ENCODE data around the gene SPOCK3.

The SPOCK3 gene

DNA sequence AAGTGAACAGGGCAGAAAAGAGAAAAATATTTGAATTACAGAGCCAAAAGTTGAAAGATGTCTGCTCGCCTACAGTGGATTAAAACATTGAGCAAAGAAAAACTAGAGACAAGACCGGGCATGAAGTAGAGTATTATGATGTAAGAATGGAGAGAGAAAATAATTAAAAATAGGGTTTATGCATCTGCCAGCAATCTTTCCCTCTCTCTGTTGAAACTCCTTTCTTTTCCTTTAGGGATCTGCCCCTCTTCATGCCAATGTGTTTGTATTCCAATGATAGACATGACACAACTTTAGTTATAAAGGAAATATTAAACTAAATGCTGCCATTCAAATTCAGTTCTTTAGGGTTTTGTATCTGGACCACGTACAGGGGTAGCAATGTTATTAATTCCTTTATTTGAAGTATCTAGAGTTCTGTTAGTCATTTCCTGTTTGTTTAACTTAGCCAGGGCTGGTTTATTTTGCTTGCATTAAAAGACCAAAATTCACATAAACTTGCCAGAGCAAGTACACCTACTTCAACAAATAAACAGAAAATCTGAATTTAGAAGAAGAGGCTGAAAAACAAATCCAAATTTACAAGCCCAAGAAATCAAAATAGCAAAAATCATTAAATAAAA lies 202.6 kb downstream of the SPOCK3 start:
- H3K4me3 ChIP-seq (ENCODE audit: low read depth, low read length), result no peak overlapping the region
- no peak for DNase-seq (ENCODE audit: low read depth)
- TF ChIP-seq, protein P1, sequence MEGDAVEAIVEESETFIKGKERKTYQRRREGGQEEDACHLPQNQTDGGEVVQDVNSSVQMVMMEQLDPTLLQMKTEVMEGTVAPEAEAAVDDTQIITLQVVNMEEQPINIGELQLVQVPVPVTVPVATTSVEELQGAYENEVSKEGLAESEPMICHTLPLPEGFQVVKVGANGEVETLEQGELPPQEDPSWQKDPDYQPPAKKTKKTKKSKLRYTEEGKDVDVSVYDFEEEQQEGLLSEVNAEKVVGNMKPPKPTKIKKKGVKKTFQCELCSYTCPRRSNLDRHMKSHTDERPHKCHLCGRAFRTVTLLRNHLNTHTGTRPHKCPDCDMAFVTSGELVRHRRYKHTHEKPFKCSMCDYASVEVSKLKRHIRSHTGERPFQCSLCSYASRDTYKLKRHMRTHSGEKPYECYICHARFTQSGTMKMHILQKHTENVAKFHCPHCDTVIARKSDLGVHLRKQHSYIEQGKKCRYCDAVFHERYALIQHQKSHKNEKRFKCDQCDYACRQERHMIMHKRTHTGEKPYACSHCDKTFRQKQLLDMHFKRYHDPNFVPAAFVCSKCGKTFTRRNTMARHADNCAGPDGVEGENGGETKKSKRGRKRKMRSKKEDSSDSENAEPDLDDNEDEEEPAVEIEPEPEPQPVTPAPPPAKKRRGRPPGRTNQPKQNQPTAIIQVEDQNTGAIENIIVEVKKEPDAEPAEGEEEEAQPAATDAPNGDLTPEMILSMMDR (IDR thresholded peaks at IDR 0.05; ENCODE audit: low read depth, low read length, missing control alignments), result no peak

DNA sequence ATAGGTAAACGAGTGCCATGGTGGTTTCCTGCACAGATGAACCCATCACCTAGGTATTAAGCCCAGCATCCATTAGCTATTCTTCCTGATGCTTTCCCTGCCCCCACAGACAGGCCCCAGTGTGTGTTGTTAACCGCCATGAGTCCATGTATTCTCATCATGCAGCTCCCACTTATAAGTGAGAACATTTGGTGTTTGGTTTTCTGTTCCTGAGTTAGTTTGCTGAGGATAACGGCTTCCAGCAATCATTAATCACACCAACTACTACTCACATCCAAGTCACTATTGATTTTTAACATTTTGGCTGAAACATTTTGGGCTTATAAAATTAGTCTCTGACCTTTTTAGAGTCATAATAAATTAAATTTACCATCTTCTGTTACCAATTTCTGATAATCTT lies 205.3 kb downstream of the SPOCK3 start:
- H3K4me3 ChIP-seq (ENCODE audit: low read depth, low read length), result no peak overlapping the region
- no peak for DNase-seq (ENCODE audit: low read depth)
- TF ChIP-seq, protein P1 (IDR thresholded peaks at IDR 0.05; ENCODE audit: low read depth, low read length, missing control alignments), result no peak

DNA sequence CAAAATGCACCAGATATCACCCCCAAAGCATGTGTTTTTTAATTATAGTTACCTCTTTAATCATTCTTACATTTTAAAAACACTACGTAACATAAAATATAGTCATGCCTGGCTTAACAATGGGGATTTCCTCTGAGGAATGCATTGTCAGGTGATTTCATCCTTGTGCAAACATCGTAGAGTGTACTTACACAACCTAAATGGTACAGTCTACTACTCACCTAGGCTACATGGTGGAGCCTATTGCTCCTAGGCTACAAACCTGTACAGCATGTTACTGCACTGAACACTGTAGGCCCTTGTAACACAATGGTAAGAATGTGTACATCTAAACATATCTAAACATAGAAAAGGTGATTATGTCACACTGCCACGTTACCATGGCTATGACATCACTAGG lies 208.6 kb downstream of the SPOCK3 start:
- DNase-seq (ENCODE audit: low read depth), result no peak
- TF ChIP-seq, protein P1 (IDR thresholded peaks at IDR 0.05; ENCODE audit: low read depth, low read length, missing control alignments), result no peak
- no peak overlapping the region for H3K4me3 ChIP-seq (ENCODE audit: low read depth, low read length)

DNA sequence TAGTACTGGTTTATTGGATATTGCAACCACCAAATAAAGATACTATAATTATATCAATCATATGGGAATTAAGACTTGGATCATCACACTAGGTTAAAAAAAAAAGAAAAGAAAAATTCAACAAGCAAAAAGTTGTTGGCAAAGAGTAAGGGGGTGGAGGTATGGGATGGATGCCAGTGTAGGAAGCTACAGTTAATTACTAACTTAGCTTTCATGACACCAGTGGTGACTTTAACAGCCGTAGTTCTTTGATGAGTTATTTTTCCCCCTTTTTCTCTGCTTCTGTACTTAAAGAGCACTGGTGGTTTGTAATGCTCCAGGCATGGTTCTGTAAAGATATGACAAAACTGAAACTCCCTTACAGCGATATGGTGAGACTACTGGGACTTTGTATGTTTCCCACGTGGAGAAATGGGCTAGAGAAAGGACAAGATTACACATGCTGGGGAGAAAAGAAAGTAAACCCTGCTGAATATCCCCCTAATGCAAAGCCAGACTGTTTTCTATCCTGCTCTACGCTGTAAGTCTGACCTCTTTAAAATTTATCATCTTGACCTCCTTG lies 210.8 kb downstream of the SPOCK3 start:
- no peak overlapping the region for H3K4me3 ChIP-seq (ENCODE audit: low read depth, low read length)
- TF ChIP-seq, protein P1 (IDR thresholded peaks at IDR 0.05; ENCODE audit: low read depth, low read length, missing control alignments), result no peak
- no peak for DNase-seq (ENCODE audit: low read depth)

DNA sequence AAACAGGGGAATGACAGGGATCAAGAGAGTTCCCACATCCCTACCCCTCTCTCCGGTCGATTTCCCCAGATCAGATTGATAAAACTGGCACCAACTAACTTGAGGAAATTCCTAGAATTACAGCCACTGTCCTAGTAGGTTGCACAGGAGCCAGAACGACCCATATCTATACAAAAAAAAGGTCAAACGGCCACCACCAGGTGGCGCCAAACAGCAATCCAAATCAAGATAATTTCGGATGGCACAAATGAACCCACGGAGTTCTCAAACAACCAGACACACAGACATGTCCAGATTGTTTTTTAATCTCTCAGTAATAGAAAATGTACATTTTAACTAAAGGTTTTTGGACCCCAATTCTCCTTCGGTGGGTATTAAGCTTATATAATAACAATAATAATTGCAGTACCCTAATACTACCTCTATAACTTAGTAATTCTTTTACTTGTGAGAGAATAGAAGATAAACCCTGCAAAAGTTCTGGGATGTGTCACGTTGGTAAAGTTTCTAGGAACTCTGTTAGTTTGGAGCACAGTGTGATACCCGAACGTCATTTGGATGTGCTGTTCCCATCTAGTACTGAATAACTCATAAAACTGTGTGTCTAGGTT lies 212.6 kb downstream of the SPOCK3 start:
- TF ChIP-seq, protein P1 (IDR thresholded peaks at IDR 0.05; ENCODE audit: low read depth, low read length, missing control alignments), result peak; percentile 80
- DNase-seq (ENCODE audit: low read depth), result peak; percentile 18
- no peak overlapping the region for H3K4me3 ChIP-seq (ENCODE audit: low read depth, low read length)

DNA sequence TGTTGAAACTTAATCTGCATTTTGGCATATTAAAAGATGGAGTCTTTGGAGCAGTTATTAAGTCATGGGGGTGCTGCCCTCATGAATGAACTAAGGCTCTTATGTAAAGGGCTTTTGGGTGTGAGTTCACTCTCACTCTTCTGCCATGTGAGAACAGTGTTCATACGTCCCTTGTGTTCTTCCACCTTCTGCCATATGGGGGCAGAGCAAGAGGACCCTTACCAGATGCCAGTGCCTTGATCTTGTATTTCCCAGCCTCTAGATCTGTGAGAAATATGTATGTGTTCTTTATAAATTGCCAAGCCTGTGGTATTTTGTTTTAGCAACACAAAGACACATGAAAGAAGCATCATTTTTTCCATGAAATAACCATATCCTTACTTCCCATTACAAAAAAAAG lies 213.9 kb downstream of the SPOCK3 start:
- DNase-seq (ENCODE audit: low read depth), result no peak
- TF ChIP-seq, protein P1 (IDR thresholded peaks at IDR 0.05; ENCODE audit: low read depth, low read length, missing control alignments), result peak; percentile 37
- H3K4me3 ChIP-seq (ENCODE audit: low read depth, low read length), result no peak overlapping the region
